Mammary epithelial cell (primary cell): ENCODE measurements around the gene CMKLR1.

Experiments used
- CTCF ChIP-seq, 2 donors: IDR thresholded peaks in 1 of 2; conservative IDR thresholded peaks in 1 of 2; 2 replicates each; pipeline ENCODE4 v1.5.1; 2011 to 2012; ENCODE audit warnings: inconsistent platforms in 2 of 2, low read length in 2 of 2, mild to moderate bottlenecking in 2 of 2, control low read depth in 1 of 2, low read depth in 1 of 2; ENCODE audit not compliant: insufficient read depth in 1 of 2; ENCODE audit errors: extremely low read depth in 1 of 2
- EZH2 ChIP-seq: IDR thresholded peaks from 2 replicates; pipeline ENCODE4 v1.6.1; 2012; ENCODE audit warnings: low read length, inconsistent platforms, borderline replicate concordance

GRCh38 chr12:108364879-108365278 is 25.8 kb upstream of the CMKLR1 start:
- TF ChIP-seq CTCF (conservative IDR thresholded peaks at IDR 0.05 in 1 of 2, IDR thresholded peaks at IDR 0.05 in 1 of 2; ENCODE audit: extremely low read depth in 1 of 2, insufficient read depth in 1 of 2, low read depth in 1 of 2, low read length in 2 of 2) (no peak), EZH2 (no peak)
